Mucosa of stomach (tissue), 1 donor: ENCODE results near the gene KCTD10.

ENCODE experiments used
- H3K27me3 ChIP-seq: one replicate; pipeline ENCODE4 v1.7.0; 2013; ENCODE audit warnings: mild to moderate bottlenecking, low read length; ENCODE audit not compliant: control insufficient read depth, insufficient read depth
- H3K36me3 ChIP-seq: one replicate; pipeline ENCODE4 v1.7.0; 2013; ENCODE audit warnings: low read length; ENCODE audit not compliant: control insufficient read depth, insufficient read depth
- H3K4me1 ChIP-seq: one replicate; pipeline ENCODE4 v1.7.0; 2013; ENCODE audit warnings: mild to moderate bottlenecking, low read length; ENCODE audit not compliant: control insufficient read depth, insufficient read depth
- H3K4me3 ChIP-seq: one replicate; pipeline ENCODE4 v1.7.0; 2013; ENCODE audit warnings: low read length
- H3K9ac ChIP-seq: one replicate; pipeline ENCODE4 v1.7.0; 2013; ENCODE audit warnings: mild to moderate bottlenecking, low read length, moderate library complexity
- H3K9me3 ChIP-seq: one replicate; pipeline ENCODE4 v1.7.0; 2013; ENCODE audit warnings: mild to moderate bottlenecking, low read length, moderate library complexity; ENCODE audit not compliant: control insufficient read depth
- donor health status: Pancreatic carcinoma.

Gene KCTD10

DNA sequence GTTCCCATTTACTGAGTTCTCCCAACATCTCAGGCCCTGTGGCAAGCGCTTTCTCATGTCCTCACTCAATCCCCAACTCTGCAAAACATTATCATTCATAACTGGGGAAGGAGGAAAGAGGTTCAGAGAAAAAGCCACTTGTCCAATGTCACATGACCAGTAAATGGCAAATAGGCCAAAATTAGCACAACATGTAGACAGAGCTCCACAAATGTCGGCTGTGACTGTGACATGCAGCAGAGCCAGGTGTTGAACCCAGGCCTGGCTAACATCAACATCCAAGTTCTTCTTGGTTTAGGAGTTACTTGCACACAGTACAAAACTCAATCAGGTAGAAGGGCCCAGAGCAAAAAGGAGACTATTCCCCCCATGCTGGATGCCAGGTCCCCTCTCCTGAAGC lies 10.8 kb downstream of the KCTD10 start:
- H3K9me3 ChIP-seq, result no peaks in the 10 kb centered on the region
- H3K36me3 ChIP-seq, result no peaks in the 10 kb centered on the region
- H3K27me3 ChIP-seq, result no peaks in the 10 kb centered on the region
- H3K4me1 ChIP-seq, result peaks cover 29% of the 10 kb centered on the region
- no peak overlapping the region for H3K9ac ChIP-seq
- no peak overlapping the region for H3K4me3 ChIP-seq

DNA sequence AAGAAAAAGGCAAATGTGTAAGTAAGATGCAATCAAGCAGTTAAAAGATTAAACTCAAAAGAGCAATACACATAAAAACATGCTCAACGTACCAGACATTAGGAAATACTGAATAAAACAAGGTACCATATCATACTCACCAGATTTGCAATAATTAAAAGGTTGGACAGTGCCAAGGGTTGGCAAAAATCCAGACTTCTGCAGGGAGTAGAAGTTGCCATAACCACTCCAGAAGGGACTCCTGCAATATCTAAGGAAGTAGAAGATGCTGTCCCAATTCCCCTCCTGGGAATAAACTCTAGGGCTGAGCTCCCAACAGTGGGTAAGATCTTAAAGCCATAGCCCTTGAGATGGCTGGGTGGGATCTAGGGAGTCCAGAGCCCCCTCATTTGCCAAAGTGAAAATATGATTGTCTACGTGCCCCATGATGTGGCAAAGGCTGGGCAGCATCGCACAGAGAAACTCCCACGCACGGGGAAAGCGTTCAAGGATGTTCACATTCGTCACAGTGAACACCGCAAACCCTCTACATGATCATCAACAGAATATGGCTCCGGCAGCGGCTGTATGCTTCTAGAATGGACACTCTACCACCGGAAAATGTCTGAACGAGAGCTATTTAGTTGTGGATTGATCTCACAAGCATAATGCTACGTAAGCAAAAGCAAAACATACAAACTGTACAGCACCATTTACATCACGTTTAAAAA lies 12.3 kb downstream of the KCTD10 start:
- Histone ChIP-seq H3K9me3 (no peaks in the 10 kb centered on the region), H3K9ac (no peak overlapping the region), H3K36me3 (peaks cover 7% of the 10 kb centered on the region), H3K4me3 (no peak overlapping the region), H3K4me1 (peaks cover 43% of the 10 kb centered on the region), H3K27me3 (no peaks in the 10 kb centered on the region)

DNA sequence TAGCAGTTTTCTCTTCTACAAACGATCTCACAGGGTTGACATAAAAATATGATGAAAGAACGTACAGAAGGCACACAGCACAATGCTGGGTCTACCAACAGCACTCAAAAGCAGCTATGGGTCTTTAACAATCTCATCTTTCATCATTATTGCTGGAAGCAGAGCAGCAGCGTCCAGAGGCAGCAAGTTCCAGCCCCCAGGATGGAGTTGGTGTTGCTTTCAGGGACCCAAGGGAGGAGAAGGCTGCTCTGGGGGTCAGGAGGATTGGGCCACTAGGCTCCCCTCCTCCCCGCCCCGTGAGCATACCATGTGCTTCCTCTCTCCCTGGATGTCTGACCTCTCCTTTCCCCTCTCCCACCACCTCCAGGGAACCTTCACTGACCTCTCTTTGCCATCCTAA lies 13.3 kb downstream of the KCTD10 start:
- Histone ChIP-seq H3K4me3 (no peak overlapping the region), H3K9me3 (no peaks in the 10 kb centered on the region), H3K36me3 (peaks cover 7% of the 10 kb centered on the region), H3K4me1 (peaks cover 43% of the 10 kb centered on the region), H3K27me3 (no peaks in the 10 kb centered on the region), H3K9ac (peak overlapping the region; percentile 12)

DNA sequence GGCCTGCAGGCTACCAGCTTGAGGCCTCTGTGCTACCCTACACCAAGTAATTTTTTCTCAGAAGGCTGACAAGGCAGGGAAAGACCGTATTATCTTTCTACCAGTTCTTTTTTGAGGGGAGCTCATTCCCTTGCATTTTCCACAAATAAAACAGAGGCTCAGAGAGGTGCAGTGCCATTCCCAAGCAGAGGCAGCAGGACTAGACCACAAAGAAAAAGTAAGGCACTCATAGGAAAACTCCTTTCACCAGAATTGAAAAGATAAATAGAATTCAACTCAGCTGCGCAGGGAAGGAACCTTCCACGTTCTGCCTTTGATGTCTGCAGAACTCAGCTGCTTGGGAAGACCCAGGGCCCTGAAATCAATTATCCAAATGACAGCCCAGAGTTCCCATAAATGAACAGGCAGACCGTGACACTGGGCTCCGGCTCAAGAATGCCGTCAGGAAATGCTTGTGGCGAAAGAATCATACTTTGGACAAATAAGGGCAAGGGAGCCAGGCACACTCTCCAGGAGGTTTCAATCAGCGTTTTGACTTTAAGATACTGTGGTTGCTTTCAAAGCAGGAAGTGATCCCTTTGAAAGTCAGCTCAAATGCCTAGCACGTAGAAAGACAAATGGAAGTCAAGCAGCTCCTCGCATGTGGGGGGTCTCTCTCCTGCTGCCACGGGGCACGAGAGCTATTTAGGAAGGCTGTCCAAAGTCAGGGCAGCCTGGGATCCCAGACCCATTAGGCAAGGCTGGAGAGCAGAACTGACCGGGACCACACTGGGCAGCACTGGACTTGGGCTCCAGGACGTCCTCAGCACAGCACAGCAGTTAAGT lies 14.0 kb downstream of the KCTD10 start:
- Histone ChIP-seq H3K4me3 (no peak overlapping the region), H3K4me1 (peaks cover 45% of the 10 kb centered on the region)

DNA sequence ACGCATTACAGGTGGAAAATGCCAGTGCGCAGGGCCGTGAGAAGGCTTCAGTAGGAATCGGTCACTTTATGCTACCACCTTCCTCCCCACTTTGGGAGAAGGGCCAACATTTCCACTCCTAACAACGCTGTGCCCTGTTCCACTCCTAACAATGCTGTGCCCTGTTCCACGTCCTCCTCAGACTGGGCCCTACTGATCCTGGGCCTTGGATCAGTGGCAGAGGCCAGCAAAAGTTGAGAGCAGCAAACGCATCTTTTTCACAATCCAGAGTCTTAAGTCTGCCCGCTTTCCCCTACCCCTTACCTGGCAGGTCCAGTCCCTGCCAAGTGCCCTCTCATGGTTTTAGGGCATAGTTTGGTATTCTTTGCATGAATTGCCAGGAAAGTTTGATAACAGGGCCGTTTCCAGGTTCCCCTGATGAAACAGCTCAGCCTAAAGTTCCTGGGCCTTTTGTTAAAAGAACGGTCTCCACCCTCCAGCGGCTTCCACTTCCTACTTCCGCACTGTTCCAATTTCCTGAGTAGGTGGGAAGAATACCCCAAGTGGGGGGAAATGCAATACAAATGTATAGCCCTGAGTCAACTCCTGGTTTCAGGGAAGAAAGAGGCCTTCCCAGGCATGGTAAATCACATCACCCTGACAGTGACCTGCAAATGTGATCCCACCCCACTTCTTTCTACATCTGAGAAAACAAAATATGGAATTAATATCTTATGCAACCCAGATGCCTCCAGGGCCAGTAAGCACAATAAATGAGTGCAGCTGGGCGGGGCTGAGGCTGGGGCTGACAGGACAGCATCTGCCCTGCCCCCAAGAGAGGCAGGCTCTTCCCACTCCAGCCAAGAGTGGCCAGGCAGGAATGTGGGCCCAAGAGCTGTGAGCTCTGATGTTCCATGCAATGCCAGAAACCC lies 15.0 kb downstream of the KCTD10 start:
- Histone ChIP-seq H3K27me3 (no peaks in the 10 kb centered on the region), H3K36me3 (peaks cover 7% of the 10 kb centered on the region), H3K9me3 (no peaks in the 10 kb centered on the region), H3K9ac (peak overlapping the region; percentile 35), H3K4me3 (no peak overlapping the region), H3K4me1 (peaks cover 50% of the 10 kb centered on the region)

More for the DNA sequence above, 14.0 kb downstream of the KCTD10 start:
- H3K9me3 ChIP-seq, result no peaks in the 10 kb centered on the region
- peaks cover 7% of the 10 kb centered on the region for H3K36me3 ChIP-seq
- H3K9ac ChIP-seq, result peak overlapping the region; percentile 28
- no peaks in the 10 kb centered on the region for H3K27me3 ChIP-seq

DNA sequence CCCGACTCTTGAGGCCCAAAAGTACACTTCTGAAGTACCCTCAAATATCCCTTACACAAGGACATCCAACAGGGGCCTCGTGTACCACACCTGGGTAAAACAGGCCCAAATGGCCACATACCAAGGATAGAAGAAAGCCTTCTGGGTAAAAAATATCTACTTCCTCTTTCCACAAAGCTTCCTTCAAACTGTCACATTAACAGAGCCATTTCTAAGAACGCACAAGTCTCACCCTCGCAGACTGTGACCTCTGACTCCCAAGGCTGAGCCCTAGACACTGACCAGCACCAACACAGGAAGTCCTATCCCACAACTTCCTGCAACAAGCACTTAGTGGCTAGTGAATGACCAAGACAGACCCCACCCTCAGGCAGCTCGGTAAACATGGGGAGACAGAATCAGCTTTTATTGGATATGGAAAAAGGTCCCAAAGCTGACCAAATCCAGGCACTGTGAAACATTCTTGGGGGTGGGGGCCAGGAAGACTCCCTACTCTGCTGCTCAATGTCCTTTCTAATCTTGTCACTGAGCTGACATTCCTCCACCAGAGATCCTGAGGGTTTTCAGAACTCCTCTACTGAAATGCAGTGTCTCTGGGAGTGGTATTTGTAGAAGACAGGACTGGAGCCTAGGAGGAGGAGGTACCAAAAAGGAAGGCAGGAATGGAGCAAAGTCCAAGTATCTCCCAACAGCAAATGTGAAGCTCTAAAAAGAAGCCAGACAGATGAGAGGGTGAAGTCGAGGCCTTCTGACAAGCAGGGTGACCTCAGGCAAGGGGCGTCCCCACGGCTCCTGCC lies 15.9 kb downstream of the KCTD10 start:
- Histone ChIP-seq H3K36me3 (peaks cover 7% of the 10 kb centered on the region), H3K27me3 (no peaks in the 10 kb centered on the region), H3K4me3 (no peak overlapping the region), H3K9me3 (no peaks in the 10 kb centered on the region), H3K9ac (peak overlapping the region; percentile 35), H3K4me1 (peaks cover 50% of the 10 kb centered on the region)

DNA sequence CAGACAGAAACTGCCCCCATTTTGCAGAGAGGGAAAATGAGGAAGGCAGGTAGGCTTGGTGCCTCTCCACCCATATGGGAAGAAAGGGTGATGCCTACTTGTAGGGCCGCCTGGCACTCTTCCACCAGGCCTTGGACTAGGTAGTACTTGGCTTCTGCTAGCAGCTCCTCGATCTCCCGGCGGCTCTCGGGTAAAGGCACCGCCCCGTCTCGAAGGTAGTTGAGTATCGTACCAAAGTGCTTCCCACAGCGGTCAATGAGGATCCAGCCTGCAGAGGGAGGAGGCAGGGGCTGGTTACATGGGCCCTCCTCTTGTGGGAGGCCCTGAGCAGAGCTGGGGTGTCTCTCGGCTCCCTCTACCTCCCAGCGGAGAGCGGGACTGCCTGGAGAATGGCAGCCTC lies 16.6 kb downstream of the KCTD10 start:
- Histone ChIP-seq H3K27me3 (no peaks in the 10 kb centered on the region), H3K9ac (peak overlapping the region; percentile 35), H3K9me3 (no peaks in the 10 kb centered on the region), H3K4me3 (no peak overlapping the region), H3K36me3 (peaks cover 7% of the 10 kb centered on the region), H3K4me1 (peaks cover 50% of the 10 kb centered on the region)

DNA sequence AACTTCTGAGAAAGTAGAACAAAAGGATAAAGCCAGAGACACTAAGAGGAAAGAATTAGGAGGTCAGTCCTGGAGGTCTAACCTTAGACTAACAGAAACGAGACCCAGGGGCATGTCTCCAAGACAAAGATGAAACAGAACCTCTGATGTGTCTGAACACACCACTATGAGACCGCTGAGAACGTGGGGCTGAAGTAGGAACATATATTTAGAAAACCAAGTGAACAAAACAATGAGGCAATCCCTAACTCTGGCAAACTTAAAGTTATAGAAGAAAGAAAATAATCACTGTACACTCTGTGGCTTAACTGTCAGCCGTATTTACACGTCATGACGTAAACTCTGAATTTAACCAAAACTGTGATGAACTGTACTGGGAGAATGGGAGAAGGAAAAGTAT lies 17.9 kb downstream of the KCTD10 start:
- Histone ChIP-seq H3K4me3 (no peak overlapping the region), H3K9me3 (no peaks in the 10 kb centered on the region), H3K36me3 (peaks cover 7% of the 10 kb centered on the region), H3K27me3 (no peaks in the 10 kb centered on the region), H3K9ac (no peak overlapping the region), H3K4me1 (peaks cover 50% of the 10 kb centered on the region)

DNA sequence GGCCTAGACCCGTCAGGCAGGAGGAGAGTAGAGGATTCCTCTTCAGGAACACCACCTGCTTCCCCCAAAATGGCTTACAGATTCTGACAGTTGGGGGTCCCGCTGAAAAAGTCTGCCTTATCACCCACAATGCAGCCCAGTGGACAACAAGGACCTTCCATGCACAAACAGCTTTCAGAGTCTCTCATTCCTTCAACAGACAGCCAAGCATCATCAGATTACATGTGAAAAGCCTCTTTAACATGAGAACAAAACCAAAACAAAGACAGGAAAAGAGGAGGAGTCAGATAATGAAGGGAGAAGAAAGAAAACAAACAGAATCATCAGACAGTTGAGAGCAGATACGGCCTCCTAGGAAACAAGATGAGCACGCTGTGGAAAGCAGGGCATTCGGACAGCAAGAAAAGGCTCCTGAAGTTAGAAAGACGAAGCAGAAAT lies 18.3 kb downstream of the KCTD10 start:
- Histone ChIP-seq H3K36me3 (peaks cover 7% of the 10 kb centered on the region), H3K4me1 (peaks cover 46% of the 10 kb centered on the region), H3K9me3 (no peaks in the 10 kb centered on the region), H3K4me3 (no peak overlapping the region), H3K9ac (no peak overlapping the region), H3K27me3 (no peaks in the 10 kb centered on the region)

DNA sequence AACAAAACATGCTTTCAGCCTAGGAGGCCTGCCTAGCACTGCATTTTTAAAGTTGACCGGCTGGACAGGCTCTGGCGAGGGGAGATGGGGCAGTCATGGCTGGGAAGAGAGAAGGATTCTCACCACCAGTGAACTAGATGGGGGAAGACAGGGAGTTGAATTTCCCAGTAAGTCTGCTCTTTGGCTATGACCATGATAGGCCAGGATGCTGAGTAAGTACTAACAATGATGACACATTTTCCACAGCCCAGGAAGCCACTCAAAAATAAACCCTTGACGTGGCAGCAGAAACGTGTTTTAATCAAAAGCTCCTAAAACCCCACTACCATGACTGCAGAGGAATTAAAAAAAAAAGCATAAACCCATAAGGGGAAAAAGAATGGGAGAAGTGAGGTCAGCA lies 19.0 kb downstream of the KCTD10 start:
- Histone ChIP-seq H3K4me1 (peaks cover 39% of the 10 kb centered on the region), H3K27me3 (no peaks in the 10 kb centered on the region), H3K36me3 (peaks cover 7% of the 10 kb centered on the region), H3K4me3 (no peak overlapping the region), H3K9ac (no peak overlapping the region), H3K9me3 (no peaks in the 10 kb centered on the region)

DNA sequence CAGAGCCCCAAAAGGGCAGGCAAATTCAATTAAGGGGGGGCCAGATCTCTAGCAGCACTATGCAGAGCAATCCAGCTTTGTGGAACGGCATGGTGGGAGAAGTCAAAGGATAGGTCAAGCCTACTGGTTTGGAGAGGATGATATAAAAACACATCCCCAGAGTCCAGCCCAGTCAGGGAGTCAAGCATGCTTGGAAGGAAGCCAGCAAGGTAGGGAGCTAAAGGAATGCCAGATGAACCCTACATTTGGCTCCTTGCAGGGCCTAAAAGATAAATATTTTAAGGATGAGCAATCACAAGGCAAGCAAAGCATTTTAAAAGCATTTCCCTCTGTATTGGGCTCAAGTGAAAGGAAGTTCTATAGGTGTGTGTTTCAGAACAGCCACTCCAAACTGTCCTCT lies 21.4 kb downstream of the KCTD10 start:
- H3K9me3 ChIP-seq, result no peaks in the 10 kb centered on the region
- H3K4me3 ChIP-seq, result no peak overlapping the region
- H3K36me3 ChIP-seq, result peaks cover 14% of the 10 kb centered on the region
- no peaks in the 10 kb centered on the region for H3K27me3 ChIP-seq
- H3K4me1 ChIP-seq, result peaks cover 16% of the 10 kb centered on the region
- no peak overlapping the region for H3K9ac ChIP-seq
